Progenitor cell of endocrine pancreas (in vitro differentiated cells): Measurements from ENCODE around the gene DCAF8L1. TPM values are rescaled to one million over a fixed set of nuclear protein-coding genes. Genes with fewer than 3 reads are reported as not detected.

Experiments
- DNase-seq: peaks from one replicate; pipeline ENCODE4 v3.0.0; 2021; ENCODE audit warnings: low spot score; ENCODE audit not compliant: unreplicated experiment
- H3K27ac Mint-ChIP-seq: 2 replicates; pipeline ENCODE4 v1.8.0; 2021; ENCODE audit warnings: mild to moderate bottlenecking, moderate library complexity, mixed read lengths
- H3K27me3 Mint-ChIP-seq: 2 replicates; pipeline ENCODE4 v1.8.0; 2021; ENCODE audit warnings: mixed read lengths
- H3K36me3 Mint-ChIP-seq: 2 replicates; pipeline ENCODE4 v1.8.0; 2022; ENCODE audit warnings: mixed read lengths; ENCODE audit not compliant: insufficient read depth
- H3K4me1 Mint-ChIP-seq: 2 replicates; pipeline ENCODE4 v1.8.0; 2021; ENCODE audit warnings: low read depth, mixed read lengths
- H3K4me3 Mint-ChIP-seq: 2 replicates; pipeline ENCODE4 v1.8.0; 2021; ENCODE audit warnings: low read depth, mild to moderate bottlenecking, moderate library complexity, mixed read lengths
- H3K9me3 Mint-ChIP-seq: 2 replicates; pipeline ENCODE4 v1.8.0; 2021; ENCODE audit warnings: low read depth, mixed read lengths
- CTCF ChIP-seq: fragments of 200-600 bp; sonication (generic); IDR thresholded peaks from one replicate; pipeline ENCODE4 v1.5.0; 2021; ENCODE audit warnings: antibody characterized with exemption, mild to moderate bottlenecking; ENCODE audit not compliant: unreplicated experiment
- long read RNA-seq: library from polyadenylated mRNA; unstranded; transcript quantifications from one replicate; pipeline ENCODE4 v2.0.0, GENCODE V29; 2020
- total RNA-seq: library from RNA; stranded (reverse); gene quantifications from 2 replicates; pipeline ENCODE4 v1.2.1, GENCODE V29; 2021

The DCAF8L1 gene
- total RNA-seq: not detected in 2 replicates
- long read RNA-seq: 0 reads

- Mint-ChIP-seq H3K36me3 (no peaks in the 10 kb centered on the region), H3K27me3 (no peaks in the 10 kb centered on the region), H3K4me3 (no peak within 1 kb of the TSS), H3K9me3 (peaks cover 24% of the 10 kb centered on the region), H3K27ac (no peak within 1 kb of the TSS), H3K4me1 (peaks cover 1% of the 10 kb centered on the region)
- DNase-seq: no peak
- TF ChIP-seq CTCF: no peak
Measured at GRCh38 chrX:27981349-27981748, at the start of gene DCAF8L1. Gene DCAF8L1, minus strand, starts transcription at chrX:27981449. Its CDS starts 115 bp downstream, at chrX:27981334.

DNA sequence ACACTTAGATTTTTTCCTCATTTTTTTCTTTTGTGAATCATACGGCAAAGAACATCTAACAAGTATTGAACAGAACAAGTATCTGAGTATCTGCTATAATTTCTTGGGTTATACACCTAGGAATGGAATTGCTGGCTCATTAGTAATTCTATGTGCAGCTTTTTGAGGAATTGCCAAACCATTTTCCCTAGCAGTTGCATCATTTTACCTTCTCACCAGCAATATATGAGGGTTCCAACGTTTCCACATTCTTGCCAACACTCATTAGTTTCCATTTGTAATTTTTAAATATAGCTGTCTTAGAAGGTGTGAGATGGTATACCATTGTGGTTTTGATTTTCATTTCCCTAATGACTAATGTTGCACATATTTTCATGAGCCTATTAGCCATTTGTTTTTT, 41.1 kb upstream of the DCAF8L1 start:
- Mint-ChIP-seq H3K27ac (no peak overlapping the region), H3K36me3 (no peaks in the 10 kb centered on the region), H3K27me3 (no peaks in the 10 kb centered on the region), H3K4me1 (no peaks in the 10 kb centered on the region), H3K9me3 (peaks cover 10% of the 10 kb centered on the region), H3K4me3 (no peak overlapping the region)
- DNase-seq: no peak
- no peak for TF ChIP-seq CTCF

- H3K4me3 Mint-ChIP-seq: no peak overlapping the region
- H3K27me3 Mint-ChIP-seq: no peaks in the 10 kb centered on the region
- H3K9me3 Mint-ChIP-seq: no peaks in the 10 kb centered on the region
- H3K36me3 Mint-ChIP-seq: no peaks in the 10 kb centered on the region
- H3K27ac Mint-ChIP-seq: no peak overlapping the region
- DNase-seq: no peak
- TF ChIP-seq CTCF: no peak
- no peaks in the 10 kb centered on the region for H3K4me1 Mint-ChIP-seq
Measured at GRCh38 chrX:28016823-28017222, 35.6 kb upstream of the DCAF8L1 start.

GRCh38 chrX:28015993-28016392, 34.7 kb upstream of the DCAF8L1 start:
- no peaks in the 10 kb centered on the region for H3K36me3 Mint-ChIP-seq
- H3K4me1 Mint-ChIP-seq: no peaks in the 10 kb centered on the region
- TF ChIP-seq CTCF: no peak
- no peaks in the 10 kb centered on the region for H3K27me3 Mint-ChIP-seq
- H3K4me3 Mint-ChIP-seq: no peak overlapping the region
- no peak overlapping the region for H3K27ac Mint-ChIP-seq
- no peaks in the 10 kb centered on the region for H3K9me3 Mint-ChIP-seq
- DNase-seq: no peak

DNA sequence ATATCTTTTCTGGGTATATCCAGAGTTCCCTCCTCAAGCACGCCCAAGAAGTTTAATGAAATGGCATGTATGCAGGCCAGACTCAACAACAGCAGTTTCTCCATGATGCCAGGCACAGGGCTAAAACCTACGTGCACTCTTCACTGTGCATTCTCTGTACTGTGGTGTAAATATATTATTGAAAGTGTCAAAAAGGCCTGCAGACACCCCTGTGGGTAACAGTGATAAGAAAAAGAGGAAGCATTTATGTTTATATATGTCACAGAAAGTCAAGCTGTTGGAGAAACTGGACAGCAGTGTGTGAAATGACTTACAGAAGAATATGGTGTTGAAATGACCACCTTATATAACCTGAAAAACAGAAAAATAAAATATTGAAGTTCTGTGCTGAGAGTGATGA, 29.6 kb upstream of the DCAF8L1 start:
- H3K9me3 Mint-ChIP-seq: peaks cover 4% of the 10 kb centered on the region
- TF ChIP-seq CTCF: no peak
- no peak overlapping the region for H3K4me3 Mint-ChIP-seq
- peaks cover 3% of the 10 kb centered on the region for H3K36me3 Mint-ChIP-seq
- no peak overlapping the region for H3K27ac Mint-ChIP-seq
- H3K4me1 Mint-ChIP-seq: no peaks in the 10 kb centered on the region
- no peaks in the 10 kb centered on the region for H3K27me3 Mint-ChIP-seq
- DNase-seq: no peak
